ENCODE measurements around the gene WAC.

Gene WAC

GRCh38 chr10:28554952-28555351, 22.0 kb downstream of the WAC start:
- H3K4me3 ChIP-seq (ENCODE audit: low read depth, low read length) = no peak overlapping the region
- TF ChIP-seq, protein P1, sequence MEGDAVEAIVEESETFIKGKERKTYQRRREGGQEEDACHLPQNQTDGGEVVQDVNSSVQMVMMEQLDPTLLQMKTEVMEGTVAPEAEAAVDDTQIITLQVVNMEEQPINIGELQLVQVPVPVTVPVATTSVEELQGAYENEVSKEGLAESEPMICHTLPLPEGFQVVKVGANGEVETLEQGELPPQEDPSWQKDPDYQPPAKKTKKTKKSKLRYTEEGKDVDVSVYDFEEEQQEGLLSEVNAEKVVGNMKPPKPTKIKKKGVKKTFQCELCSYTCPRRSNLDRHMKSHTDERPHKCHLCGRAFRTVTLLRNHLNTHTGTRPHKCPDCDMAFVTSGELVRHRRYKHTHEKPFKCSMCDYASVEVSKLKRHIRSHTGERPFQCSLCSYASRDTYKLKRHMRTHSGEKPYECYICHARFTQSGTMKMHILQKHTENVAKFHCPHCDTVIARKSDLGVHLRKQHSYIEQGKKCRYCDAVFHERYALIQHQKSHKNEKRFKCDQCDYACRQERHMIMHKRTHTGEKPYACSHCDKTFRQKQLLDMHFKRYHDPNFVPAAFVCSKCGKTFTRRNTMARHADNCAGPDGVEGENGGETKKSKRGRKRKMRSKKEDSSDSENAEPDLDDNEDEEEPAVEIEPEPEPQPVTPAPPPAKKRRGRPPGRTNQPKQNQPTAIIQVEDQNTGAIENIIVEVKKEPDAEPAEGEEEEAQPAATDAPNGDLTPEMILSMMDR (IDR thresholded peaks at IDR 0.05; ENCODE audit: insufficient read depth, low read depth, low read length, missing control alignments) = no peak
- no peak for DNase-seq (ENCODE audit: low read depth)

GRCh38 chr10:28555358-28555757, 22.4 kb downstream of the WAC start:
- no peak overlapping the region for H3K4me3 ChIP-seq (ENCODE audit: low read depth, low read length)
- DNase-seq (ENCODE audit: low read depth) = no peak
- TF ChIP-seq, protein P1 (IDR thresholded peaks at IDR 0.05; ENCODE audit: insufficient read depth, low read depth, low read length, missing control alignments) = no peak

DNA sequence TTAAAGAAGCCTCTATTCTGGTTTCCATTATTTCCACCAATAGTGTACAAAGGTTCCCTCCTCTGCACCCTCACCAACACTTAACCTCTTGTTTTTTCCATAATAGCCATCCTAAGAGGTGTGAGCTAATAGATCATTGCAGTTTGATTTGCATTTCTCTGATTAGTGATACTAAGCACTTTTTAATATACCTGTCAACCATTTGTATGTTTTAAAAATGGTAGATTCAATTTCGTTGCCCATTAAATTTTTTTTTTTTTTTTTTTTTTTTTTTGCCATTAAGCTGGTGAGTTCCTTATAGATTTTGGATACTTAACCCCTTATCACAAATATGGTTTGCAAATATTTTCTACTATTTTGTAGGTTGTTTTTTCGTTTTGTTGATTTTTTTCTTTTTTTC, 23.2 kb downstream of the WAC start:
- TF ChIP-seq, protein P1 (IDR thresholded peaks at IDR 0.05; ENCODE audit: insufficient read depth, low read depth, low read length, missing control alignments) = no peak
- no peak overlapping the region for H3K4me3 ChIP-seq (ENCODE audit: low read depth, low read length)
- no peak for DNase-seq (ENCODE audit: low read depth)

DNA sequence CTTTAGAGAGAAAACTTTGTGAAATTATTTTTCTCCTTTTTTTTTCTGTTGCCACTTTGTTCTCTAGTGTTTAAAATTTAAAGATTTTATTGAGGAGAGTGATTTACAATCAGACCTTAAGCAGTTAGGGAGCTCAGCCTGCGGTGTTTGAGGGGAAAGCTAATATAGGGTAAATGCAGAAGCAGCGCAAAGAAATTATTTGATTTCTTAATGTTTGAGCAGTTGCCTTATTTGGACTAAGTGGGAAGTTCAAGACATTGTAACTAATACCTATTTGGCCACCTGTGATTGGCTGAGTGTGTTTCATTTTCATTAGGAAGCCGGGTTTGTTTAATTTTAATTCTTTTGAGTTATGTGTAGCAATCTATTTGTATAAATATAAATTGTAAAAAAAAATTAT, 25.3 kb downstream of the WAC start:
- TF ChIP-seq, protein P1 (IDR thresholded peaks at IDR 0.05; ENCODE audit: insufficient read depth, low read depth, low read length, missing control alignments) = no peak
- H3K4me3 ChIP-seq (ENCODE audit: low read depth, low read length) = no peak overlapping the region
- no peak for DNase-seq (ENCODE audit: low read depth)

GRCh38 chr10:28558923-28559508, 26.1 kb downstream of the WAC start:
- TF ChIP-seq, protein P1 (IDR thresholded peaks at IDR 0.05; ENCODE audit: insufficient read depth, low read depth, low read length, missing control alignments) = no peak
- H3K4me3 ChIP-seq (ENCODE audit: low read depth, low read length) = no peak overlapping the region
- DNase-seq (ENCODE audit: low read depth) = no peak

- no peak for DNase-seq (ENCODE audit: low read depth)
- TF ChIP-seq, protein P1 (IDR thresholded peaks at IDR 0.05; ENCODE audit: insufficient read depth, low read depth, low read length, missing control alignments) = no peak
Observed at GRCh38 chr10:28559618-28560017, 26.7 kb downstream of the WAC start.

GRCh38 chr10:28560617-28561016, 27.7 kb downstream of the WAC start:
- TF ChIP-seq, protein P1 (IDR thresholded peaks at IDR 0.05; ENCODE audit: insufficient read depth, low read depth, low read length, missing control alignments) = no peak
- no peak for DNase-seq (ENCODE audit: low read depth)
- no peak overlapping the region for H3K4me3 ChIP-seq (ENCODE audit: low read depth, low read length)

More at GRCh38 chr10:28559618-28560017, 26.7 kb downstream of the WAC start:
- H3K4me3 ChIP-seq (ENCODE audit: low read depth, low read length) = no peak overlapping the region
